ENCODE results near the gene SESN1. TPM values are rescaled to one million over a fixed set of nuclear protein-coding genes. Genes with fewer than 3 reads are reported as not detected.

Gene SESN1
- total RNA-seq, 1 experiment from 2014 or later = 17.5 TPM

- H3K79me1 ChIP-seq (ENCODE audit: insufficient read depth, low read depth, low read length, poor library complexity, severe bottlenecking) = no peaks in the 10 kb centered on the region
- no peak overlapping the region for H2BK120ac ChIP-seq (ENCODE audit: low read depth, low read length, poor library complexity, severe bottlenecking)
- H2BK20ac ChIP-seq (ENCODE audit: low read depth, low read length, poor library complexity, severe bottlenecking) = no peak overlapping the region
- no peak overlapping the region for H4K91ac ChIP-seq (ENCODE audit: insufficient read length, low read depth, low read length)
- DNase-seq = no peak
- no peak overlapping the region for H3K4me3 Mint-ChIP-seq
- H4K20me1 ChIP-seq (ENCODE audit: control insufficient read depth, insufficient read depth, insufficient read length) = no peaks in the 10 kb centered on the region
- no peak overlapping the region for H3K27ac Mint-ChIP-seq
- H3K23ac ChIP-seq (ENCODE audit: insufficient read length, low read depth, low read length) = no peak overlapping the region
- no peak overlapping the region for H2BK15ac ChIP-seq (ENCODE audit: low read depth, low read length)
- H3K36me3 Mint-ChIP-seq (ENCODE audit: insufficient read depth in 1 of 3, low read depth in 3 of 3) = no peaks in the 10 kb centered on the region
- no peak overlapping the region for H2AFZ ChIP-seq (ENCODE audit: low read length)
- no peak overlapping the region for H3T11ph ChIP-seq (ENCODE audit: low read length)
- H3K4me1 ChIP-seq (ENCODE audit: insufficient read depth, low read length) = no peaks in the 10 kb centered on the region
- no peak overlapping the region for H4K8ac ChIP-seq (replicated peaks; ENCODE audit: insufficient read length, low read depth, low read length)
- H3K56ac ChIP-seq (ENCODE audit: insufficient read length, low read depth, low read length) = no peak overlapping the region
- H3K27me3 ChIP-seq (ENCODE audit: insufficient read depth, low read length) = no peaks in the 10 kb centered on the region
- H3K9me3 Mint-ChIP-seq = no peaks in the 10 kb centered on the region
- H3K23me2 ChIP-seq (ENCODE audit: insufficient read length, low read depth, low read length, poor library complexity, severe bottlenecking) = no peaks in the 10 kb centered on the region
- peaks cover 2% of the 10 kb centered on the region in 2 experiments; a peak in 1 of 4 replicates for H3K4me1 Mint-ChIP-seq
- no peak overlapping the region for H2BK12ac ChIP-seq (ENCODE audit: insufficient read length, low read depth, low read length)
- no CpG with 5 or more reads among the region's 1 CpG for WGBS (ENCODE audit: extremely low coverage, insufficient read length, low lambda C conversion rate)
- no peak overlapping the region for H3K9ac ChIP-seq (ENCODE audit: extremely low read depth, insufficient read length, low read length)
- no peak overlapping the region for H3K4ac ChIP-seq (ENCODE audit: low read depth, low read length)
- H4K5ac ChIP-seq (ENCODE audit: insufficient read length, low read depth, low read length) = no peak overlapping the region
- H2AK5ac ChIP-seq (ENCODE audit: insufficient read length, low read length) = no peak overlapping the region
- H3K4me2 ChIP-seq (ENCODE audit: insufficient read depth, insufficient read length, low read length) = no peak overlapping the region
- no peaks in the 10 kb centered on the region for H3K9me3 ChIP-seq (ENCODE audit: control insufficient read depth, low read depth, low read length)
- no peak for TF ChIP-seq CTCF (conservative IDR thresholded peaks at IDR 0.05)
- H3K27me3 Mint-ChIP-seq (ENCODE audit: low read depth) = no peaks in the 10 kb centered on the region
- no peak overlapping the region for H3K18ac ChIP-seq (ENCODE audit: insufficient read length, low read depth, low read length)
- no peaks in the 10 kb centered on the region for H3K79me2 ChIP-seq (ENCODE audit: insufficient read depth, low read length)
- H3K14ac ChIP-seq (ENCODE audit: insufficient read depth, low read length) = no peak overlapping the region
- no peak overlapping the region for H2BK5ac ChIP-seq (ENCODE audit: insufficient read length, low read length)
- H3K27ac ChIP-seq (ENCODE audit: insufficient read length, low read depth, low read length) = no peak overlapping the region
Measured at GRCh38 chr6:109029313-109029712, 65.3 kb downstream of the SESN1 start.

Measured in H9 (cell line).